Measurements from ENCODE around the gene POU2F3. TPM values are rescaled to one million over a fixed set of nuclear protein-coding genes. Genes with fewer than 3 reads are reported as not detected.

Gene POU2F3
- total and polyA plus RNA-seq, 9 donors = 0.10 to 3.1 (median 0.55) TPM

DNA sequence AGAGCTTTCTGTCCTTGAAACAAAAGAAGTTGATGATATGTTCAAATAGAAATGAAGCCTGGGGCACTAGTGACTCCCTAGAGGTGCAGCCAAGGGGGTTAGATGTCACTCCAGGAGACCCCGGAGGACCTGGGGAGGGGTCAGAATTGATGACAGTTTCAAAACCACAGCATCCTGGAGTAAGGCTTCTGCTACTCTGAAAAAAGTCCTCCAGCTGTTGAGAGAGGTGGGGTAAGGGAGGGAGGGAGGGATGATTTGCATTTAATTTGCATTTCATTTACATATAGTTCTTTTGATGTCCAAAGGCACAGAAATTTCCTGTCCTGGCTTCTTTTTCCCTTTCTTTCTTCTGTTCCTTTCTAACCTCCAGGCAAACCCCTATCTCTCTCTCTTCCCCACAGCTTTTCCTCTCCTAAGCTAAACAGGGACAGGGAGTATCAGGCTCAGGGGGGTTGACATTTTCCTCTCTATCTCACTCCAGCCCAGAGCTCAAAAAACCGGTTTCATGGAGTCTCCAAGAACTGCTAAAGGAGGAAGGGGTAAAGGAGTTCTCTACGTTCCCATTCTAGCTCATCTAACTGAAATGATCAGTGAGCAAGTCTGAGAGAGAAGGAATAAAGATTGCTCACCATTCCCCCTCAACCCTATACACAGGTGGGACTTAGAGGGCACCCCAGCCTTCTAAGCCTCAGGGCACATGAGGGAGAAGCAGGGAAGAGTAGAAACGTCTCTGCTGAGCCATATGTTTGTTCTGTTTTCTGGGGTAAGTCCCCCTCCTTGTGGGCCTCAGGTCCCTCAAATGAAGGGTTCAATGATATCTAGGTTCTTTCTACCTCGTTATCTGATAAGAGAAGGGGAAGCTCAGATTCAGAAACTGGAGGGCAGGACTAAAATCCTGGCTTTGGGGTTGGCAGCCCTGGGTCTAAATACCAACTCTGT, 3.5 kb upstream of the POU2F3 start:
- Histone ChIP-seq H3K27ac (ENCODE audit: low read length) (no peak overlapping the region), H3K36me3 (ENCODE audit: control insufficient read depth, insufficient read depth, low read length) (peaks cover under 1% of the 10 kb centered on the region), H3K4me3 (ENCODE audit: low read length) (no peak overlapping the region), H3K4me1 (ENCODE audit: control insufficient read depth, insufficient read depth, low read length) (peaks cover 15% of the 10 kb centered on the region), H3K27me3 (ENCODE audit: control insufficient read depth, insufficient read depth, low read length) (peaks cover 61% of the 10 kb centered on the region), H3K9me3 (replicated peaks; ENCODE audit: control insufficient read depth, low read depth, low read length) (peaks cover 2% of the 10 kb centered on the region)
- no peak for DNase-seq
- 34% methylated on average over 3 of the region's 5 CpGs for WGBS (ENCODE audit: insufficient coverage)

DNA sequence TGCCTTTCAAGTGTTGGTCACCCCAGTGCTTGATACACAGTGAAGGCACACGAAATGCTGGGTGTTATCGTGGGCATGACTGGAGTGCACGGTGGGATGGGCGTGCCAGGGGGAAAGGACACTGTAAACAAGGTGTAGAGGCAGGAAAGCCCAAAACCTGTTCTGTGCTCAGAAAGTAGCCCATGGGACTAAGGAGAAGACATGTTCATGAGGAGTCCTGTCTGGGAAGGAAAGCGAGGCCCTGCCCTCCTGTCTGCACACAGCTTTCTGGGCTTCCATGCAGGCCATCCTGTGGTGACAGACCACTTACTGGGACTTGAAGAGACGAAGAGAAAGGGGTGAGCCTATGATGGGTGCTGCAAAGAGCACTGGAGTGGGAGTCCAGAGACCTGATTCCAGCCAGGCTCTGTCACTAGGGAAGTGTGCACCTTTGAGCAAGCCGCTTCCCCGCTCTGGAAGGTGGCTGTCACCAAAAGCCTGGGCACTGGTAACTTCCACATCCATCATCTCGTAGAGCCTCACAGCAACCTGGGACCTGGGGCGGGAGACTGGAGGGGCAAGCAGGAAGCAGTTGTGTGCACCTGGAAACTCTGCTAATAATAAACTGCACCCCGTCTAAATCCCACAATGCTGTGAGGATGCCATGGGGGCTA, 846 bp upstream of the POU2F3 start:
- H3K9me3 ChIP-seq (replicated peaks; ENCODE audit: control insufficient read depth, low read depth, low read length) = no peaks in the 10 kb centered on the region
- H3K27ac ChIP-seq (ENCODE audit: low read length) = no peak overlapping the region
- peaks cover 74% of the 10 kb centered on the region for H3K27me3 ChIP-seq (ENCODE audit: control insufficient read depth, insufficient read depth, low read length)
- 89% methylated on average over 7 of the region's 11 CpGs for WGBS (ENCODE audit: insufficient coverage)
- DNase-seq = no peak
- H3K4me1 ChIP-seq (ENCODE audit: control insufficient read depth, insufficient read depth, low read length) = peaks cover 15% of the 10 kb centered on the region
- H3K4me3 ChIP-seq (ENCODE audit: low read length) = no peak overlapping the region
- no peaks in the 10 kb centered on the region for H3K36me3 ChIP-seq (ENCODE audit: control insufficient read depth, insufficient read depth, low read length)

DNA sequence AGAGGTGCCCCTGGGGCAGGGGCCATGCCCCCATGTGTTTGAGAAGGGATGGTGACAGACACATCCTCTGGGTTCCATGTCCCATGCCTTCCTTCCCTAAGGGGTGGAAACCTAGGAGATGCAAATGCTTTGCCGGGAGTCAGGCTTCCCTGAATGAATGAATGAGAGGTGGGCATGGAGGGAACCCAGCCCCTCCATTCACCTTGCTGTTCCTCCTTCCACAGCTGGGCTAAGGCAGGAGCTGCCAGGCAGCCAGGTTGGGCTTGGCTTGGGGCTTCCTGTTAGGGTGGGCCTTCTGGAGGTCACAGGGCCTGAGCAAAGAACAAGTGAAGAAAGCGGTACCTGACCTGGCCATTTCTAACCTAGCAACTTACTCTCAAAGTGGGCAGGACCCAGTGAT, 926 bp downstream of the POU2F3 start:
- no CpG with 5 or more reads among the region's 2 CpGs for WGBS (ENCODE audit: insufficient coverage)
- Histone ChIP-seq H3K4me1 (ENCODE audit: control insufficient read depth, insufficient read depth, low read length) (peaks cover 6% of the 10 kb centered on the region), H3K36me3 (ENCODE audit: control insufficient read depth, insufficient read depth, low read length) (no peaks in the 10 kb centered on the region), H3K27me3 (ENCODE audit: control insufficient read depth, insufficient read depth, low read length) (peaks cover 79% of the 10 kb centered on the region), H3K27ac (ENCODE audit: low read length) (no peak overlapping the region), H3K9me3 (replicated peaks; ENCODE audit: control insufficient read depth, low read depth, low read length) (no peaks in the 10 kb centered on the region), H3K4me3 (ENCODE audit: low read length) (no peak overlapping the region)
- DNase-seq = no peak

DNA sequence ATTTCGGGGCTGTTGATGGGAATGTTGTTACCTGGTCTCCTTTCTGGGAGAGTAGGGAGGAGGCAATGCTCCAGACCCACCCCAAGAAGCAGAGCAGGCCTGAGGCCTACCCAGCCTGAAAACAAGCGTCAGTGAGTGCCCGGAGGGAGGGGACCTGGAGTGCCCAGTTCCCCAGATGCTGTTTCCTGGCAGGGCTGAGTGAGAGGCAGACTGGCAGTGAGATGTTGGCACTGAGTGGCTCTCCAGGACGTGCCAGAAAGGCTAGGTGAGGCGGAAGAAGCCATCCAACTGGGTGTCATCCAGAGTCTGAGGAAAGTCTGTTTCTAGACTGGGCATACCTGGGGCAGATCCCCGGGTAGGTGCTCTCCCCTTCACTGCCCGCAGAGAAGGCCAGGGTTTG, 1.3 kb downstream of the POU2F3 start:
- WGBS (ENCODE audit: insufficient coverage) = 89% methylated on average over 5 of the region's 7 CpGs
- H3K27me3 ChIP-seq (ENCODE audit: control insufficient read depth, insufficient read depth, low read length) = peaks cover 81% of the 10 kb centered on the region
- H3K9me3 ChIP-seq (replicated peaks; ENCODE audit: control insufficient read depth, low read depth, low read length) = no peaks in the 10 kb centered on the region
- H3K4me1 ChIP-seq (ENCODE audit: control insufficient read depth, insufficient read depth, low read length) = peaks cover 5% of the 10 kb centered on the region
- H3K27ac ChIP-seq (ENCODE audit: low read length) = no peak overlapping the region
- H3K4me3 ChIP-seq (ENCODE audit: low read length) = no peak overlapping the region
- DNase-seq = no peak
- H3K36me3 ChIP-seq (ENCODE audit: control insufficient read depth, insufficient read depth, low read length) = no peaks in the 10 kb centered on the region

GRCh38 chr11:120243221-120243620, 3.3 kb downstream of the POU2F3 start:
- H3K4me3 ChIP-seq (ENCODE audit: low read length) = no peak overlapping the region
- no peak overlapping the region for H3K27ac ChIP-seq (ENCODE audit: low read length)
- peaks cover 79% of the 10 kb centered on the region for H3K27me3 ChIP-seq (ENCODE audit: control insufficient read depth, insufficient read depth, low read length)
- 49% methylated on average over 4 of the region's 4 CpGs for WGBS (ENCODE audit: insufficient coverage)
- DNase-seq = no peak
- peaks cover 5% of the 10 kb centered on the region for H3K4me1 ChIP-seq (ENCODE audit: control insufficient read depth, insufficient read depth, low read length)
- H3K36me3 ChIP-seq (ENCODE audit: control insufficient read depth, insufficient read depth, low read length) = no peaks in the 10 kb centered on the region
- no peaks in the 10 kb centered on the region for H3K9me3 ChIP-seq (replicated peaks; ENCODE audit: control insufficient read depth, low read depth, low read length)

DNA sequence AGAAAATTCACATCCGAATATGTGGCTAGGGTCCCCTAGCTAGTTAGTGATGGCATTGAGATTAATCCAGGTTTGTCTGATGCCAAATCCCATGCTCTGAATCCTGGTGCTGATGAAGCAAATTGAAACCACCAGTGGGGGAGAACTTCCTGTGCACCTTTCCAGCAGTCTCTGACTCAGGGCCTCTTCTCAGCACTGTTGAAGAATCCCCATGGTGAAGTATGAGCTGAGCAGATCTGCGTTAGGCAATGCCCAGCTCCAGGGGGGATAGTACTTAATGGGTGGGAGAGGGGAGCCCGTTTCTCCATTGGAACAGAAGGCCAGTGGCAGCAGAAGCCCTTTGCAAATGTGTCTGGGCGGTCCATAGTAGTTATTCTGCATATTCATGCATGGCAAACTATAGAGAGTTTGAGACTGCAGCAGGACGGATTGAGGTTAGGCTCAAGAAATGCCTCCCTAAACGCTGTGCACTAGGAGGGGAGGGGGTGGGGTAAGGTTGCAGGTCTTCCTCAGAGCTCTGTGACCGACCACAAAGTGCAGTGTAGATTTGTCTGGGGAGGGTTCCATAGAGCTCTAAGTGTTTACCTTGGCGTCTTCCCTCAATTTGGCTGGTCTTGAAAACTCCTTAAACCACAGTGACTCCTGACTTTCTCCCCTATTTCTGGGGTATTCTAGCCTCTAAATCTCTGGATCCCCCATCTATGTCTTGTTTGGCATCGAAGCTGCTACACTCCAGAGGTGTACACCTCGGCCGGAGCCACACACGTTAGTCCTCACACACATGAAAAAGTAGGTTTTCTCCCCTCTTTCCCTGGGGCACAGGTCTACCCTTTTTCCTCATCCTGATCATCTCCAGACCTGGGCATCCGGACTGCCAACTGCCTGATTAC, 4.8 kb downstream of the POU2F3 start:
- 54% methylated on average over 10 of the region's 13 CpGs for WGBS (ENCODE audit: insufficient coverage)
- peaks cover 5% of the 10 kb centered on the region for H3K4me1 ChIP-seq (ENCODE audit: control insufficient read depth, insufficient read depth, low read length)
- no peak overlapping the region for H3K4me3 ChIP-seq (ENCODE audit: low read length)
- H3K9me3 ChIP-seq (replicated peaks; ENCODE audit: control insufficient read depth, low read depth, low read length) = no peaks in the 10 kb centered on the region
- H3K27ac ChIP-seq (ENCODE audit: low read length) = no peak overlapping the region
- peaks cover 78% of the 10 kb centered on the region for H3K27me3 ChIP-seq (ENCODE audit: control insufficient read depth, insufficient read depth, low read length)
- no peak for DNase-seq
- H3K36me3 ChIP-seq (ENCODE audit: control insufficient read depth, insufficient read depth, low read length) = no peaks in the 10 kb centered on the region

- 71% methylated on average over 1 of the region's 1 CpG for WGBS (ENCODE audit: insufficient coverage)
- no peaks in the 10 kb centered on the region for H3K9me3 ChIP-seq (replicated peaks; ENCODE audit: control insufficient read depth, low read depth, low read length)
These were observed 5.5 kb downstream of the POU2F3 start for GRCh38 chr11:120245434-120245833.

DNA sequence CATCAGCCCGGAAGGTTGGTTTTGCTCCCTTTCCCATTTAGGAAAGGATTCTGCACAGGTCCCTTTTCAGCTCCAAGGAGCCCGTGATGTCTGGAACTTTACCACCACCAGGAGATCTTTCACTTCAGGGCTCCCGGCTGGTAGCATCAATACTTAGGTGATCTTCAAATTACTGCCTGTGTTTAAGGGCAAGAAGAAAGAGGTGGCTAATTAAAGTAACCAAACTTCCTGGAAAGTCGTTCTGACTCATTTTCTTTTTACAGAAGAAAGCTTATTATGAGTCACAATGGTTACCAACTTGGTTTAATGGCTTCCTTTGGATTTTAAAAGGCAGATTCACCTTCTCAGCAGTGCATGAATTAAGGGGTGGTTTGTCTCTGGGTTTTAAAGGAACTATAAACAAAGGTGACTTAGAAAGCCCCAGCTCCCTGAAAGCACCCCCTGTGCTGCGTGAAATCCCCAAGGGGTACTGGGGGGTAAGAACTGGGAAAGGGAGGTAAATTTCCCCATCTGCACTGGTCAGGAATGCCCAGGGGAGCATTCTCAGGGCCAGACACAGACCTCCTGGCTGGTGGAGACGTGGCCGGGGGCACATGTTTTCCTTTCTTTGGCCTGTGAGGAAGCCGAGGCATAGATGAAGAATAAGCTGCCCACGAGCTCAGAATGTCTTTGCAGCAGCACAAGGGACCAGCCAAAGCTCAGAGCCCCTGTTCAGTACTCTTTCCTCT, 8.8 kb downstream of the POU2F3 start:
- Histone ChIP-seq H3K9me3 (replicated peaks; ENCODE audit: control insufficient read depth, low read depth, low read length) (no peaks in the 10 kb centered on the region), H3K27ac (ENCODE audit: low read length) (no peak overlapping the region), H3K4me3 (ENCODE audit: low read length) (no peak overlapping the region), H3K27me3 (ENCODE audit: control insufficient read depth, insufficient read depth, low read length) (peaks cover 52% of the 10 kb centered on the region), H3K4me1 (ENCODE audit: control insufficient read depth, insufficient read depth, low read length) (peaks cover 3% of the 10 kb centered on the region), H3K36me3 (ENCODE audit: control insufficient read depth, insufficient read depth, low read length) (no peaks in the 10 kb centered on the region)
- WGBS (ENCODE audit: insufficient coverage) = 57% methylated on average over 5 of the region's 9 CpGs
- no peak for DNase-seq

More at GRCh38 chr11:120245434-120245833, 5.5 kb downstream of the POU2F3 start:
- H3K36me3 ChIP-seq (ENCODE audit: control insufficient read depth, insufficient read depth, low read length) = no peaks in the 10 kb centered on the region
- no peak overlapping the region for H3K4me3 ChIP-seq (ENCODE audit: low read length)
- H3K27me3 ChIP-seq (ENCODE audit: control insufficient read depth, insufficient read depth, low read length) = peaks cover 74% of the 10 kb centered on the region
- H3K27ac ChIP-seq (ENCODE audit: low read length) = no peak overlapping the region
- peaks cover 3% of the 10 kb centered on the region for H3K4me1 ChIP-seq (ENCODE audit: control insufficient read depth, insufficient read depth, low read length)
- DNase-seq = no peak
